Stimulated activated CD8-positive, alpha-beta memory T cell treated with anti-CD3 and anti-CD28 coated beads, Interleukin-15, amount 100 ng/mL, for 1 hour (primary cell): ENCODE results near the gene HOXD4.

Experiments
- DNase-seq: peaks from one replicate; pipeline ENCODE4 v3.0.0-alpha.2; 2020; ENCODE audit warnings: low read depth

The HOXD4 gene

DNA sequence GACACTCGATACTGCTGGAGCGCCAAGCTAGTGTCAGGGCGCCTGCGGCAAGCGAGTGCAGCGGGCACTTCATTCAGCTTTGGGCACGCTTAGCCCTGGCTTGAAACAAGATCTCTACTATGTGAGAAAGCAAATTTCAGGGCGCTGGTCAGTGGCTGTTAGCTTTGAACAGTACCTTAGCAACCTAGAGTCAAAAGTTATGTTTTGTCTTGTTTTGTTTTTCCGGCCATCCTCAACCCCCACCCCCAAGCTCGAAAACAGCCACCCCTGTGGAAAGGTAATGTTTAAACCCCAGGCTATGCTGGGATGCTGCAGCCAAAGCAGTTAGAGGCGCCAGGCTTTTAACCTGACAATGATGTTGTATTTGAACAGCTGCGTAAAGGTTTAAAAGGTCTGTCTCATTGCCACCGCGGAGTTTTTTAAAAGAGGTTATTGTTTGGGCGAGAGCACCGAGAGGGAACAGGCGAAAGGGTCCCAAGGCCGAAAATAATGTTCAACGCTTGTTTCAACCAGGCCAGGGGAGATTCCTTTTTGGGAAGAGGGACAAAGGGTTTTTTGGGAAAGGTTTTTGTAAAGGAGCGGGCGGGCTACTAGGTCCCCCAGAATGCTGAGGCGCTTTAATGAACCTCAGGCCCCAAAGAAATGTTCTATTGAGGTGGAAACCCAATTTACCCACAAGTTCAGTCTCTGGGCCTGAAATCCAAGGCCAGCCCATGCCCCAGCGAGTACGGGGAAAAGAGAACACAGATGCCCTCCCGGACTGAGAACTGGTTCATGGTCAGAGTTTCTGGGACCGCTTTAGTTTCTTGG, 37.0 kb upstream of the HOXD4 start:
- no peak for DNase-seq

- no peak for DNase-seq
Observed at GRCh38 chr2:176114930-176115625, 36.3 kb upstream of the HOXD4 start.

DNA sequence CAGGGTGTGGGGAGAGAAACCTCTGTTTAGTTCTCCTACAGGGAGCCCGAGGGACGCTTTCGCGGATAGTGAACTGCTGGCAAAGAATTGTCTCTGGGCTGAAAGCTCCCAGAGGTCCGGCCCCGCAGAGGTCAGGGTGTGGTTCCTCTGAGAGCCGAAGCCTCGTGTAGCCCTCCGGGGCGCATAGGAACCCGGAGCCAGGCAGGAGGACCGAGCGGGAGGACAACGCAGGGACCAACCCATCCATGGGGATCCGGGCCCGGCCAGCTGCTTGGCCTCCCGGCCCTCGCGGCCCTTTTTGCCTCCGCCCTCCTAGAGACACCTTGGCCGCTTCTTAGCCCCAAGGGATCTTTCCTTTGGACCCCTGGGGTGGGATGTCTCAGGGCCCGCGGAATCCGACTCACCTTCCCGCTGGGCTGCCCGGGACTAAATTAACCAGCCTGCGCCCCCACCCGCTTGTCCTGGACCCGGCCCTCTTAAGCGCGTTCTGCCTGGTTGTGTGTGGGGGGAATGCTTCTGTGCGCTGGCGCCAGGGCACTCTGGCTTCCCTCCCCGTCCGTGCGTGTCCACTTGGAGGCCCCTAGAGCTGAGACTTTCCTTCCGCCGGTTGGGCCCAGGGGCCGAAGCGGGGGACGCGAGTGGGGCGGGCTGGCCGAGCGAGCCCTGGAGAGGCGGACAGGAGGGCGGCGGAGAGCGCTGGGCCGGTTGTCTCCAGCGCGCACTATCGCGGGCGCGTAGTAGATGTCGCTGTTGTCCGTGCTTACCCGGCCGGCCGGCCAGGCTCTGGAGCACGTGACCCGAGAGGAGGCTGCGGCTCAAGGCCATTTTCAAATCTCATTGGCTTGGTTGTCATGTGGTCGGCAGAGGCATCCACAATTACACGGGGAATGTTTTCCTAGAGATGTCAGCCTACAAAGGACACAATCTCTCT, 35.2 kb upstream of the HOXD4 start, which contains the start of gene HOXD10:
Gene HOXD10, plus strand, starts transcription at position 896 of the 931 bp plus-strand sequence. CDS start 56 bp downstream, outside the sequence.
- no peak for DNase-seq

GRCh38 chr2:176117162-176117822, 34.1 kb upstream of the HOXD4 start:
- no peak for DNase-seq

DNA sequence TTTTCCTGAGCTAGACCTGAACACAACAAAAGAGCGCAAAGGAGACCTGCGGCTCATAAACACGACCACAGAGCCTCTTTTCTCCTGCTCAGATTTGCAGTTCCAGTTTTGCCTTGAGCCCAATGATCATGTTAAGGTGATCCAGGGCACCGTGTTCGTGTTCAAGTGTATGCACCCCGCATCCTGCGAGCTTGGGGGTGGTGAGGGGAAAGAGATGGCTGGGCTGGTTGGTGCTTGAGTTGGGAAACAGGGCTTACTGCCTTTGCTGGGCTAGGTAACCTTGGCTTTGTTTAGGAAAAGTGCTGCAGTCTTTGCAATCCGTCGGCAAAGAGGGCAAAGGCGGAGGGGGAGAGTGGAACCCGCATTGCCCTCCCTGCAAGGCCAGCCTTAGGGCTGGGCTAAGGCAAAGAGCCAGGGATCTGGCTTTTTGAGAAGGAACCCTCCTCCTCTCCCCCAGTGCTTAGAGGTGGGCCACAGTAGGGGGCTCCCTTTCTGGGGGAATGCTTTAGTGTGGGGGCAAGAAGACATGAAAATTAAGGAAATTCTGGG, 33.5 kb upstream of the HOXD4 start:
- no peak for DNase-seq

DNA sequence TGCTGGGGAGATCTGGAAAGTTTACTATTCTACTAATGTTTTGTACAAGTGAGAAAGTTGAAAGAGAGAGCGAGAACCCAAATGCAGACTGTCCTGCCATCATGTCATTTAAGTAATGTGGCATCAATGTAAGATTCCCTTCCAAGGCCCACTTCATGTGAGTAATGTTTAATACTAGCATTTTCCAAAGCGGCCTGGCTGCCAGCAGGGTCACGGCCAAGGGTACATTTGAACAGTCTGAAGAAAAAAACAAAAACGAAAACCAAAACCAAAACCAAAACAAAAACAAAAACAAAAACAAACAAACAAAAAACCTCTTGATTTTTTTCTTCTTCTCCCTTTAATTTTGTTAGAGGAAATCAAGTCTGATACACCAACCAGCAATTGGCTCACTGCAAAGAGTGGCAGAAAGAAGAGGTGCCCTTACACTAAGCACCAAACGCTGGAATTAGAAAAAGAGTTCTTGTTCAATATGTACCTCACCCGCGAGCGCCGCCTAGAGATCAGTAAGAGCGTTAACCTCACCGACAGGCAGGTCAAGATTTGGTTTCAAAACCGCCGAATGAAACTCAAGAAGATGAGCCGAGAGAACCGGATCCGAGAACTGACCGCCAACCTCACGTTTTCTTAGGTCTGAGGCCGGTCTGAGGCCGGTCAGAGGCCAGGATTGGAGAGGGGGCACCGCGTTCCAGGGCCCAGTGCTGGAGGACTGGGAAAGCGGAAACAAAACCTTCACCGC, 32.6 kb upstream of the HOXD4 start:
- DNase-seq = no peak

GRCh38 chr2:176120364-176121189, 30.8 kb upstream of the HOXD4 start:
- no peak for DNase-seq

- DNase-seq = no peak
Observed at GRCh38 chr2:176121190-176122051, 29.9 kb upstream of the HOXD4 start.

DNA sequence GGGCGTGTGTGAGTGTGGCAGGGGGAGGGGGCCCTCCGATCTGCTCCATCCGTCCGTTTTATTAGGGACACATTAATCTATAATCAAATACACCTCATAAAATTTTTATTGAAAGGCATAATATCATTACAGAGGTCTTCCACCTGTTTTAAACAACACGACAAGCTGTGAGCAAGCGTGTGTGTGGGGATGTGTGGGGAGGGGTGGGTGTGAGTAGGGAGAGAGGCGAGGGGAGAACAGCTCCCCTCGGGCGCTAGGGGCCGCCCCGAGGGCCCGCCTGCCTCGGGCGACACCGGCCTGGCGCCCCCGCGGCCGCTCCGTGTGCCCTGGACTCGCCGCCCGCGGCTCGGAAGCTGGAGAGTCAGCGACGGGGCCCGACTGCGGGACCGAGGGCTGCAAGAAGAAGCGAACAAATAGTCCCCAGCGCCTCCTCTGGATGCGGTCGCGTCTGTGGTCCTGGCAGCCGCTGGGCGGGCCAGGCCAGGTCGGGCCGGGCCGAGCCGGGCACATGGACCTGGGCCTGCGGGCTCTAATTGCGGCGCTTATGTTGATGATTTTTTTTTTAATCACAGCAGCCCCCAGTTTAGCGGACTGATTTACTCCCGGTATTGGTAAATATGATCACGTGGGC, 29.2 kb upstream of the HOXD4 start:
- no peak for DNase-seq

DNA sequence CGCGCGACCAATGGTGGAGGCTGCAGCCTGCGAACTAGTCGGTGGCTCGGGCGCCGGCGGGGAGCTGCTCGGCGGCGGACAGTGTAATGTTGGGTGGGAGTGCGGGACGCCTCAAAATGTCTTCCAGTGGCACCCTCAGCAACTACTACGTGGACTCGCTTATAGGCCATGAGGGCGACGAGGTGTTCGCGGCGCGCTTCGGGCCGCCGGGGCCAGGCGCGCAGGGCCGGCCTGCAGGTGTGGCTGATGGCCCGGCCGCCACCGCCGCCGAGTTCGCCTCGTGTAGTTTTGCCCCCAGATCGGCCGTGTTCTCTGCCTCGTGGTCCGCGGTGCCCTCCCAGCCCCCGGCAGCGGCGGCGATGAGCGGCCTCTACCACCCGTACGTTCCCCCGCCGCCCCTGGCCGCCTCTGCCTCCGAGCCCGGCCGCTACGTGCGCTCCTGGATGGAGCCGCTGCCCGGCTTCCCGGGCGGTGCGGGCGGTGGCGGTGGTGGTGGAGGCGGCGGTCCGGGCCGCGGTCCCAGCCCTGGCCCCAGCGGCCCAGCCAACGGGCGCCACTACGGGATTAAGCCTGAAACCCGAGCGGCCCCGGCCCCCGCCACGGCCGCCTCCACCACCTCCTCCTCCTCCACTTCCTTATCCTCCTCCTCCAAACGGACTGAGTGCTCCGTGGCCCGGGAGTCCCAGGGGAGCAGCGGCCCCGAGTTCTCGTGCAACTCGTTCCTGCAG, 28.5 kb upstream of the HOXD4 start, which contains the start of gene HOXD9:
Gene HOXD9, plus strand, starts transcription at position 37 of the 728 bp plus-strand sequence. Its CDS starts 50 bp downstream, at position 87.
- no peak for DNase-seq

DNA sequence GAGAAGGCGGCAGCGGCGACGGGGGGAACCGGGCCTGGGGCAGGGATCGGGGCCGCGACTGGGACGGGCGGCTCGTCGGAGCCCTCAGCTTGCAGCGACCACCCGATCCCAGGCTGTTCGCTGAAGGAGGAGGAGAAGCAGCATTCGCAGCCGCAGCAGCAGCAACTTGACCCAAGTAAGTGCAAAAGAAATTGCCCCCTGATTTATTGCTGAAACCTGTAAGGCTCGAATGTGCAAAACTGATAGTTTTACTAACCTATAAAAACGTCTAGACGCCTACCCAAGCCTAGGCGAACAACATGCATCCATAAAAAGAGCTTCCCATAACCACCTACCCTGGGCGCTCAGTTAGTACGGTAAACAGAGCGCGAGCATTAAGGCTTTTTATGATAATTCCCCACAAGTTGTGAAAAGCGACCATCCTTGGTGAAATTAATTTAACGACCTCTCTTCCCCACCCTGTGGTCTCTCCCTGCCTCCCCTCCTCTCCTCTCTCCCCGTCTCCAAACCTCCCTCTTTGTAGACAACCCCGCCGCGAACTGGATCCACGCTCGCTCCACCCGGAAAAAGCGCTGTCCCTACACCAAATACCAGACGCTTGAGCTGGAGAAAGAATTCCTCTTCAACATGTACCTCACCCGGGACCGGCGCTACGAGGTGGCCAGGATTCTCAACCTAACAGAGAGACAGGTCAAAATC, 27.8 kb upstream of the HOXD4 start:
- DNase-seq = no peak

- no peak for DNase-seq
Observed at GRCh38 chr2:176124110-176124946, 27.0 kb upstream of the HOXD4 start.

- no peak for DNase-seq
Observed at GRCh38 chr2:176124947-176125771, 26.2 kb upstream of the HOXD4 start.

GRCh38 chr2:176125772-176126054, 25.6 kb upstream of the HOXD4 start:
- no peak for DNase-seq
